Smooth muscle cell (in vitro differentiated cells): Measurements from ENCODE around the gene BTBD9. TPM values are rescaled to one million over a fixed set of nuclear protein-coding genes. Genes with fewer than 3 reads are reported as not detected.

ENCODE experiments used
- DNase-seq: peaks from one replicate; lab custom pipeline; 2025; ENCODE audit not compliant: unreplicated experiment; lab: John Stamatoyannopoulos, UW
- H2AFZ ChIP-seq: fragments of 200-600 bp; sonication (generic); 2 replicates; pipeline ENCODE4 v1.6.0; 2016; ENCODE audit warnings: antibody characterized with exemption, low read depth, mild to moderate bottlenecking
- H3F3A ChIP-seq: fragments of 200-600 bp; sonication (generic); 2 replicates; pipeline ENCODE4 v1.6.0; 2017; ENCODE audit warnings: antibody characterized with exemption, low read depth
- H3K27ac ChIP-seq: fragments of 200-600 bp; sonication (generic); 2 replicates; pipeline ENCODE4 v1.5.1; 2016; ENCODE audit warnings: low read depth, mild to moderate bottlenecking
- H3K27me3 ChIP-seq: fragments of 200-600 bp; sonication (generic); 2 replicates; pipeline ENCODE4 v1.6.1; 2016; ENCODE audit warnings: low read depth, mild to moderate bottlenecking
- H3K36me3 ChIP-seq: fragments of 200-600 bp; sonication (generic); 2 replicates; pipeline ENCODE4 v1.5.1; 2016; ENCODE audit warnings: low read depth
- H3K4me1 ChIP-seq: fragments of 200-600 bp; sonication (generic); 2 replicates; pipeline ENCODE4 v1.5.1; 2016; ENCODE audit warnings: low read depth
- H3K4me2 ChIP-seq: fragments of 200-600 bp; sonication (generic); 2 replicates; pipeline ENCODE4 v1.6.0; 2016; ENCODE audit warnings: mild to moderate bottlenecking
- H3K4me3 ChIP-seq: fragments of 200-600 bp; sonication (generic); 2 replicates; pipeline ENCODE4 v1.5.1; 2016; ENCODE audit warnings: mild to moderate bottlenecking
- H3K79me2 ChIP-seq: fragments of 200-600 bp; sonication (generic); 2 replicates; pipeline ENCODE4 v1.6.0; 2016; ENCODE audit warnings: low read depth, mild to moderate bottlenecking
- H3K9ac ChIP-seq: fragments of 200-600 bp; sonication (generic); 2 replicates; pipeline ENCODE4 v1.6.0; 2016; ENCODE audit warnings: low read depth
- H3K9me3 ChIP-seq: fragments of 200-600 bp; sonication (generic); replicated peaks from 2 replicates; pipeline ENCODE4 v1.5.1; 2016; ENCODE audit warnings: low read depth
- H4K20me1 ChIP-seq: fragments of 200-600 bp; sonication (generic); 2 replicates; pipeline ENCODE4 v1.6.0; 2016; ENCODE audit warnings: low read depth
- WGBS: methylation state at CpG from one replicate; pipeline ENCODE4 v1.1.7; 2016; ENCODE audit warnings: low lambda C conversion rate; 5-methylcytosine and 5-hydroxymethylcytosine counted together
- polyA plus RNA-seq: library from polyadenylated mRNA; unstranded; fragments of >200 nt; fragmentation: Nextera tagmentation; extraction: Ambion mirVana; gene quantifications from 2 replicates; pipeline ENCODE4 v1.2.1, GENCODE V29; 2016
- total RNA-seq: library from RNA; depleted of rRNA; stranded (reverse); fragments of >200 nt; gene quantifications from 2 replicates; pipeline ENCODE4 v1.2.3, GENCODE V29; 2014
- TF ChIP-seq, protein P1 (sequence below): fragments of 200-600 bp; sonication (generic); IDR thresholded peaks from 2 replicates; pipeline ENCODE4 v1.5.1; 2017; ENCODE audit warnings: borderline replicate concordance, mild to moderate bottlenecking, antibody characterized with exemption; ENCODE audit not compliant: insufficient read depth, poor library complexity, severe bottlenecking

The BTBD9 gene
- total and polyA plus RNA-seq, 2 experiments from 2014 or later = 5.6 to 12.5 TPM

DNA sequence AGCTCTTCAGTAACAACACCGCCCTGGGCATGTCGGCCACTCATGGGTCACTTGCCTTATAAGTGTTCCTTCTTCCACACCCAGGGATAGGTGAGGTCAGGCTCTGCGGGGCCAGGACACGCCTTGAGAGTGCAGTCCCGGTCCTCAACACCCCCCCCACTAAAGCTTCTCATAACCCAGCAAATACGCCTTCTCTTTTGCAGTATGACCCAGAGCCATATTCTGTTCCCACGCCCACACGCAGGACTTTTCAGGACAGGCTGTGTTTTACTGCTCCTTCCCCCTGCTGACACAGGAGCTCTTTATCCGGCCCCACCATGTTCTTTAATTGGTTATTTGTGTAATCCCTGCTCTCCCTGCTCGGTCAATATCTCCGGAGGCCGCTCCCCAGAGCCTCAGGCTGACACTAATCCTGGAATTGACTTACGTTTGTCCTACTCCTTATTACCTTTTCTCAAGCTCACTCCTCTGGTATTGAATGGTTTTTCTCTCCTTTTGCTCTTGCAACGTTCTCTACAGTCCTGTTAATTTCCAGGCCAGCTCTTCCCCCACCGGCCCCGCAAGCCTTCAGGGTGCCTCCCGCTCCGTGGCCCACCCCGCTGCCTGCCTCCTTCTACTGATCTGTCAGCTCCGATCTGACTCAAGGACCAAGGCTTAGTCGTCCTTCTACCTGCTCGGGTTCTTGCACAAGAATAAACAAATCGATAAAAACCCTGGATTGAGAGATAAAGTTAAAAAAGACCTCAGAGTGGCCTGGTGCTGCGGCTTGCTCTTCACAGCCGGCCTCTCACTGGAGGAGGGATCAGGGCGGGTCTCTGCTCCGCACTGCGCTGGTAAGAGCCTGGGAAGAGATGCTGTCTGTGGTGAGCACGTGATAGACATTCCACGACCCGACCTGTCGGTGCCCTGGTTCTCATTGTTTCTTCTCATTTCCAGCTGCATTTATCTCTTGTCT, 462.7 kb downstream of the BTBD9 start:
- Histone ChIP-seq H3K27ac (no peak overlapping the region), H3F3A (peaks cover 9% of the 10 kb centered on the region), H3K27me3 (no peaks in the 10 kb centered on the region), H3K9ac (no peak overlapping the region), H3K79me2 (no peaks in the 10 kb centered on the region), H2AFZ (no peak overlapping the region), H3K4me1 (peaks cover 11% of the 10 kb centered on the region), H3K9me3 (no peaks in the 10 kb centered on the region), H3K4me3 (no peak overlapping the region), H3K4me2 (peak overlapping the region; percentile 25), H3K36me3 (no peaks in the 10 kb centered on the region), H4K20me1 (peaks cover 12% of the 10 kb centered on the region)
- TF ChIP-seq, protein P1, sequence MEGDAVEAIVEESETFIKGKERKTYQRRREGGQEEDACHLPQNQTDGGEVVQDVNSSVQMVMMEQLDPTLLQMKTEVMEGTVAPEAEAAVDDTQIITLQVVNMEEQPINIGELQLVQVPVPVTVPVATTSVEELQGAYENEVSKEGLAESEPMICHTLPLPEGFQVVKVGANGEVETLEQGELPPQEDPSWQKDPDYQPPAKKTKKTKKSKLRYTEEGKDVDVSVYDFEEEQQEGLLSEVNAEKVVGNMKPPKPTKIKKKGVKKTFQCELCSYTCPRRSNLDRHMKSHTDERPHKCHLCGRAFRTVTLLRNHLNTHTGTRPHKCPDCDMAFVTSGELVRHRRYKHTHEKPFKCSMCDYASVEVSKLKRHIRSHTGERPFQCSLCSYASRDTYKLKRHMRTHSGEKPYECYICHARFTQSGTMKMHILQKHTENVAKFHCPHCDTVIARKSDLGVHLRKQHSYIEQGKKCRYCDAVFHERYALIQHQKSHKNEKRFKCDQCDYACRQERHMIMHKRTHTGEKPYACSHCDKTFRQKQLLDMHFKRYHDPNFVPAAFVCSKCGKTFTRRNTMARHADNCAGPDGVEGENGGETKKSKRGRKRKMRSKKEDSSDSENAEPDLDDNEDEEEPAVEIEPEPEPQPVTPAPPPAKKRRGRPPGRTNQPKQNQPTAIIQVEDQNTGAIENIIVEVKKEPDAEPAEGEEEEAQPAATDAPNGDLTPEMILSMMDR = no peak
- DNase-seq = no peak
- 53% methylated on average over 32 of the region's 32 CpGs for WGBS

DNA sequence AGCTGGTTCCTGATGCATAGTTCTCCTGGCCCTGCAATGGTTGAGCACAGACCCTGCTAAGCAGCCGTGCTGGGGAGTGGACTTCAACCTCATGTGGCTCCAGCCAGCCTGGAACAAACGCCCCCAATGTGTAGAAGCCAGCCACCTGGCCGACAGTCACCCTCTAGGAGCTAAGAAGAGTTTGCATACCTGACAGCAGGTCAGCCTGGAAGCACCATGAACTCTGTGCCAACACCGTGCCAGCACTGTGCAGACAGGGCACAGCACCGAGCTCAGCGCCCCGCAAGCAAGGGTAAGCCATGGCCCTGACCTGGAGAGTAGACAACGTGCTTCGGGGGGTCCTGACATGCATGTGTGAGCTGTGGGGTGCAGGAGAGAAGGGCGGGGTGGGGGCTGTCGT, 463.9 kb downstream of the BTBD9 start:
- WGBS = 98% methylated on average over 11 of the region's 11 CpGs
- Histone ChIP-seq H3K9me3 (no peaks in the 10 kb centered on the region), H3F3A (peaks cover 9% of the 10 kb centered on the region), H3K4me2 (no peak overlapping the region), H3K27me3 (no peaks in the 10 kb centered on the region), H2AFZ (no peak overlapping the region), H3K4me1 (peaks cover 11% of the 10 kb centered on the region), H3K27ac (no peak overlapping the region), H3K4me3 (no peak overlapping the region), H3K36me3 (no peaks in the 10 kb centered on the region), H3K79me2 (no peaks in the 10 kb centered on the region), H4K20me1 (peaks cover 16% of the 10 kb centered on the region), H3K9ac (no peak overlapping the region)
- DNase-seq = no peak
- TF ChIP-seq, protein P1 = no peak

DNA sequence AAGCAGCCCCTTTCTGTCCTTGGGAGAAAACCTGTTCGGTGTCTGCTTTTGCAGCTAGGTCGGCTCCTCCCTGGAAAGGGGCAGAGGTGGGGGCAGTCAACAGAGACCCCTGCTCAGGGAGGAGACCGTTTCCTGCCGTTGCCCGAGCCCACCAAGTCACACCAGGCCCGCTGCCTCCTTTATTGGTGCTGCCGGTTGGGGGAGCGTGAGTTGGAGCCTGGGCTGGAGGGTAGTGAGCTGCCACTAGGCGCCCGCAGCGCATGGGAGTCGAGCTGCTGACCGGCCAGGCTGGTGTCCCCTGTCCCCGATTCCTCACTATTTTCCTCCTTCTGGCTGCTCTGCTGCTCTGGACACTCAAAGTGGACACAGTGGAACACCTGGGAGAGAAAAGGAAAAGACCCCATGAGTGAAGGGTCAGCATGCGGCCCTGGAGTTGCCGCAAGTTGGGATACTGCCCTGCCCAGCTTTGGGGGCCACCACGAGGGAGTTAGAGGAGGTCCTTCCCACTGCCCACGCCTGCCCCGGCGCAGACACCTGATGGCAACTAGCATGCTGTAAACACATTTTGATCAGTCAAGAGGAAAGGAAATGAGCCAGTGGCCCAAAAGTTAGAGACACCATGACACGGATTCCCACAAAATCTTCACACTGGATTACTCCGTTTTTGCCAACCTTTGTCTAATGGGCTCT, 464.8 kb downstream of the BTBD9 start:
- peaks cover 9% of the 10 kb centered on the region for H3F3A ChIP-seq
- no peak overlapping the region for H3K9ac ChIP-seq
- H3K4me1 ChIP-seq = peaks cover 13% of the 10 kb centered on the region
- H2AFZ ChIP-seq = no peak overlapping the region
- peaks cover 16% of the 10 kb centered on the region for H4K20me1 ChIP-seq
- no peak overlapping the region for H3K27ac ChIP-seq
- no peak overlapping the region for H3K4me3 ChIP-seq
- no peak overlapping the region for H3K4me2 ChIP-seq
- no peak for DNase-seq
- no peaks in the 10 kb centered on the region for H3K27me3 ChIP-seq
- no peaks in the 10 kb centered on the region for H3K9me3 ChIP-seq
- H3K79me2 ChIP-seq = no peaks in the 10 kb centered on the region
- 97% methylated on average over 22 of the region's 22 CpGs for WGBS
- H3K36me3 ChIP-seq = no peaks in the 10 kb centered on the region
- TF ChIP-seq, protein P1 = no peak
